HG03460 (cell line): ENCODE data around the gene LGR6.

ENCODE experiments used
- ATAC-seq: cut with Tn5 transposase; IDR thresholded peaks from one replicate; pipeline ENCODE4 v1.9.1; 2021; ENCODE audit not compliant: unreplicated experiment

The LGR6 gene

GRCh38 chr1:202367271-202367670, 173.7 kb downstream of the LGR6 start:
- ATAC-seq, result no peak
